CD1c-positive myeloid dendritic cell (primary cell): Measurements from ENCODE around the gene PUM1.
"Not testable (repeated sequence)": the region's sequence is repeated elsewhere in the genome, so short reads cannot be mapped to it uniquely, and the experiment has no call there.

ENCODE experiments used
- DNase-seq: peaks from one replicate; pipeline ENCODE4 v3.0.0-alpha.2; 2016; ENCODE audit errors: extremely low spot score

The PUM1 gene

GRCh38 chr1:30995990-30996612 lies 69.4 kb downstream of the PUM1 start:
- DNase-seq = no peak

GRCh38 chr1:30991862-30992606 lies 73.5 kb downstream of the PUM1 start:
- no peak for DNase-seq

- DNase-seq = no peak
Measured at GRCh38 chr1:30990591-30990990, 74.9 kb downstream of the PUM1 start.

- no peak for DNase-seq
Measured at GRCh38 chr1:30988045-30988444, 77.5 kb downstream of the PUM1 start.

- DNase-seq = no peak
Measured at GRCh38 chr1:30986755-30987154, 78.8 kb downstream of the PUM1 start.

GRCh38 chr1:30984991-30985503 lies 80.5 kb downstream of the PUM1 start:
- DNase-seq = no peak

- DNase-seq = no peak
Measured at GRCh38 chr1:30984165-30984889, 81.2 kb downstream of the PUM1 start.

GRCh38 chr1:30982937-30983336 lies 82.6 kb downstream of the PUM1 start:
- peak; percentile 58 for DNase-seq

GRCh38 chr1:30982431-30982830 lies 83.1 kb downstream of the PUM1 start:
- no peak for DNase-seq

GRCh38 chr1:30981172-30981571 lies 84.3 kb downstream of the PUM1 start:
- DNase-seq = no peak

GRCh38 chr1:30977511-30977910 lies 88.0 kb downstream of the PUM1 start:
- no peak for DNase-seq

GRCh38 chr1:30977105-30977504 lies 88.4 kb downstream of the PUM1 start:
- DNase-seq = no peak

GRCh38 chr1:30976143-30976542 lies 89.4 kb downstream of the PUM1 start:
- peak; percentile 20 for DNase-seq

- DNase-seq = no peak
Measured at GRCh38 chr1:30975217-30975616, 90.3 kb downstream of the PUM1 start.

GRCh38 chr1:30974536-30974935 lies 91.0 kb downstream of the PUM1 start:
- no peak for DNase-seq

- DNase-seq = not testable (repeated sequence)
Measured at GRCh38 chr1:30972349-30972748, 93.2 kb downstream of the PUM1 start.

GRCh38 chr1:30971496-30971895 lies 94.0 kb downstream of the PUM1 start:
- DNase-seq = peak; percentile 33

- no peak for DNase-seq
Measured at GRCh38 chr1:30969903-30970302, 95.6 kb downstream of the PUM1 start.

GRCh38 chr1:30968220-30968971 lies 97.1 kb downstream of the PUM1 start:
- DNase-seq = no peak

- DNase-seq = no peak
Measured at GRCh38 chr1:30966690-30967369, 98.7 kb downstream of the PUM1 start.

GRCh38 chr1:30965924-30966599 lies 99.5 kb downstream of the PUM1 start:
- DNase-seq = no peak
